H9 (cell line): ENCODE results near the gene TBC1D4. TPM values are rescaled to one million over a fixed set of nuclear protein-coding genes. Genes with fewer than 3 reads are reported as not detected.

Experiments used
- DNase-seq: peaks from one replicate; pipeline ENCODE4 v3.0.0-alpha.2; 2017
- H2AFZ ChIP-seq: one replicate; pipeline ENCODE4 v1.6.1; 2013; ENCODE audit warnings: mild to moderate bottlenecking, low read length, control low read depth, moderate library complexity
- H2AK5ac ChIP-seq: 2 replicates; pipeline ENCODE4 v1.6.1; 2013; ENCODE audit warnings: low read length, control low read depth, mixed read lengths; ENCODE audit not compliant: insufficient read length
- H2BK120ac ChIP-seq: one replicate; pipeline ENCODE4 v1.6.1; 2013; ENCODE audit warnings: low read depth, mild to moderate bottlenecking, low read length, control low read depth, inconsistent platforms; ENCODE audit not compliant: poor library complexity, severe bottlenecking
- H2BK12ac ChIP-seq: 2 replicates; pipeline ENCODE4 v1.6.1; 2013; ENCODE audit warnings: low read length, control low read depth, mixed read lengths, low read depth; ENCODE audit not compliant: insufficient read length
- H2BK15ac ChIP-seq: 2 replicates; pipeline ENCODE4 v1.6.1; 2013; ENCODE audit warnings: low read depth, low read length, control low read depth
- H2BK20ac ChIP-seq: one replicate; pipeline ENCODE4 v1.6.1; 2013; ENCODE audit warnings: low read depth, mild to moderate bottlenecking, low read length, control low read depth, inconsistent platforms; ENCODE audit not compliant: poor library complexity, severe bottlenecking
- H2BK5ac ChIP-seq: 2 replicates; pipeline ENCODE4 v1.6.1; 2013; ENCODE audit warnings: low read length, control low read depth, mixed read lengths; ENCODE audit not compliant: insufficient read length
- H3K14ac ChIP-seq: 2 replicates; pipeline ENCODE4 v1.6.1; 2013; ENCODE audit warnings: low read length, control low read depth; ENCODE audit not compliant: insufficient read depth
- H3K18ac ChIP-seq: 2 replicates; pipeline ENCODE4 v1.6.1; 2013; ENCODE audit warnings: low read depth, mild to moderate bottlenecking, mixed read lengths, low read length, control low read depth; ENCODE audit not compliant: insufficient read length
- H3K23ac ChIP-seq: 2 replicates; pipeline ENCODE4 v1.6.1; 2013; ENCODE audit warnings: low read length, control low read depth, mixed read lengths, low read depth; ENCODE audit not compliant: insufficient read length
- H3K23me2 ChIP-seq: 2 replicates; pipeline ENCODE4 v1.6.1; 2013; ENCODE audit warnings: low read depth, mild to moderate bottlenecking, mixed read lengths, low read length, control low read depth; ENCODE audit not compliant: insufficient read length, poor library complexity, severe bottlenecking
- H3K27ac ChIP-seq: 2 replicates; pipeline ENCODE4 v1.5.1; 2013; ENCODE audit warnings: low read length, control low read depth, mixed read lengths, low read depth; ENCODE audit not compliant: insufficient read length
- H3K27me3 ChIP-seq: 2 replicates; pipeline ENCODE4 v1.6.1; 2013; ENCODE audit warnings: low read length, control low read depth, inconsistent platforms; ENCODE audit not compliant: insufficient read depth
- H3K4ac ChIP-seq: 2 replicates; pipeline ENCODE4 v1.6.1; 2013; ENCODE audit warnings: low read depth, mild to moderate bottlenecking, control low read depth, inconsistent platforms, low read length, moderate library complexity
- H3K4me1 ChIP-seq: 2 replicates; pipeline ENCODE4 v1.6.1; 2013; ENCODE audit warnings: low read length, control low read depth, inconsistent platforms; ENCODE audit not compliant: insufficient read depth
- H3K4me2 ChIP-seq: 2 replicates; pipeline ENCODE4 v1.6.1; 2013; ENCODE audit warnings: low read length, control low read depth, mixed read lengths; ENCODE audit not compliant: insufficient read length, insufficient read depth
- H3K56ac ChIP-seq: 2 replicates; pipeline ENCODE4 v1.6.1; 2013; ENCODE audit warnings: low read depth, mild to moderate bottlenecking, mixed read lengths, low read length, control low read depth; ENCODE audit not compliant: insufficient read length
- H3K79me1 ChIP-seq: 2 replicates; pipeline ENCODE4 v1.6.1; 2013; ENCODE audit warnings: low read depth, mild to moderate bottlenecking, moderate library complexity, low read length, control low read depth, inconsistent platforms; ENCODE audit not compliant: insufficient read depth, poor library complexity, severe bottlenecking
- H3K79me2 ChIP-seq: 2 replicates; pipeline ENCODE4 v1.6.1; 2013; ENCODE audit warnings: low read length, control low read depth, inconsistent platforms; ENCODE audit not compliant: insufficient read depth
- H3K9ac ChIP-seq: 2 replicates; pipeline ENCODE4 v1.6.1; 2013; ENCODE audit warnings: low read length, control low read depth, mixed read lengths; ENCODE audit not compliant: insufficient read length; ENCODE audit errors: extremely low read depth
- H3K9me3 ChIP-seq: one replicate; pipeline ENCODE4 v1.6.1; 2013; ENCODE audit warnings: low read depth, low read length, inconsistent platforms; ENCODE audit not compliant: control insufficient read depth
- H3T11ph ChIP-seq: one replicate; pipeline ENCODE4 v1.6.1; 2013; ENCODE audit warnings: mild to moderate bottlenecking, low read length, control low read depth, inconsistent platforms
- H4K20me1 ChIP-seq: one replicate; pipeline ENCODE4 v1.6.1; 2013; ENCODE audit not compliant: control insufficient read depth, insufficient read length, insufficient read depth
- H4K5ac ChIP-seq: 2 replicates; pipeline ENCODE4 v1.6.1; 2013; ENCODE audit warnings: low read depth, mild to moderate bottlenecking, mixed read lengths, low read length, control low read depth; ENCODE audit not compliant: insufficient read length
- H4K8ac ChIP-seq: replicated peaks from 2 replicates; pipeline ENCODE4 v1.6.1; 2013; ENCODE audit warnings: low read length, control low read depth, mixed read lengths, low read depth; ENCODE audit not compliant: insufficient read length
- H4K91ac ChIP-seq: 2 replicates; pipeline ENCODE4 v1.6.1; 2013; ENCODE audit warnings: low read depth, mild to moderate bottlenecking, moderate library complexity, mixed read lengths, low read length, control low read depth; ENCODE audit not compliant: insufficient read length
- H3K27ac Mint-ChIP-seq, 3 experiments: 2 replicates in 2 of 3; 3 replicates in 1 of 3; pipeline ENCODE4 v1.8.0; 2020 to 2021; ENCODE audit warnings: mixed read lengths in 3 of 3, mild to moderate bottlenecking in 1 of 3, moderate library complexity in 1 of 3
- H3K27me3 Mint-ChIP-seq: 2 replicates; pipeline ENCODE4 v1.8.0; 2021; ENCODE audit warnings: low read depth, mild to moderate bottlenecking, moderate library complexity, mixed read lengths
- H3K36me3 Mint-ChIP-seq, 3 experiments: 2 replicates in 2 of 3; 3 replicates in 1 of 3; pipeline ENCODE4 v1.8.0; 2020 to 2021; ENCODE audit warnings: low read depth in 3 of 3, mixed read lengths in 3 of 3; ENCODE audit not compliant: insufficient read depth in 1 of 3
- H3K4me1 Mint-ChIP-seq, 2 experiments: 2 replicates each; pipeline ENCODE4 v1.8.0; 2020; ENCODE audit warnings: mixed read lengths in 2 of 2
- H3K4me3 Mint-ChIP-seq, 2 experiments: 2 replicates in 1 of 2; 3 replicates in 1 of 2; pipeline ENCODE4 v1.8.0; 2020 to 2021; ENCODE audit warnings: mild to moderate bottlenecking in 2 of 2, mixed read lengths in 2 of 2, moderate library complexity in 1 of 2
- H3K9me3 Mint-ChIP-seq, 2 experiments: 2 replicates in 1 of 2; 3 replicates in 1 of 2; pipeline ENCODE4 v1.8.0; 2020; ENCODE audit warnings: mild to moderate bottlenecking in 2 of 2, mixed read lengths in 2 of 2, moderate library complexity in 1 of 2
- CTCF ChIP-seq: fragments of 200-600 bp; sonication (generic); conservative IDR thresholded peaks from 3 replicates; pipeline ENCODE4 v1.8.0; 2021; ENCODE audit warnings: antibody characterized with exemption, mild to moderate bottlenecking
- WGBS: extraction: QIAGEN DNeasy Blood & Tissue Kit; methylation state at CpG from one replicate; pipeline ENCODE4 v1.1.7; 2013; ENCODE audit warnings: missing lambda C conversion rate, low lambda C conversion rate, mixed read lengths; ENCODE audit not compliant: insufficient read length; ENCODE audit errors: extremely low coverage; 5-methylcytosine and 5-hydroxymethylcytosine counted together
- total RNA-seq: library from RNA; stranded (reverse); gene quantifications from 2 replicates; pipeline ENCODE4 v1.2.1, GENCODE V29; 2021

The TBC1D4 gene
- total RNA-seq, 1 experiment from 2014 or later: 10.5 TPM

GRCh38 chr13:75512253-75512652, 30.3 kb upstream of the TBC1D4 start:
- no peak overlapping the region for H2BK5ac ChIP-seq
- no peaks in the 10 kb centered on the region; the same call in 1 of the 2 replicates for H3K27me3 ChIP-seq
- no peak overlapping the region for H4K91ac ChIP-seq
- H2BK20ac ChIP-seq: no peak overlapping the region
- no peaks in the 10 kb centered on the region for H3K4me1 ChIP-seq
- H3K9ac ChIP-seq: no peak overlapping the region
- no peak overlapping the region for H2BK12ac ChIP-seq
- no peak for TF ChIP-seq CTCF
- no peak overlapping the region for H3K4me3 Mint-ChIP-seq
- H3K9me3 ChIP-seq: no peaks in the 10 kb centered on the region
- no peak overlapping the region for H3K4ac ChIP-seq
- H3K23me2 ChIP-seq: no peaks in the 10 kb centered on the region
- H3K79me2 ChIP-seq: no peaks in the 10 kb centered on the region
- no peak overlapping the region for H3T11ph ChIP-seq
- no peak overlapping the region for H2BK15ac ChIP-seq
- no peaks in the 10 kb centered on the region for H4K20me1 ChIP-seq
- H4K5ac ChIP-seq: no peak overlapping the region
- DNase-seq: no peak
- no peak overlapping the region for H2BK120ac ChIP-seq
- no peak overlapping the region for H3K18ac ChIP-seq
- H3K4me1 Mint-ChIP-seq: no peaks in the 10 kb centered on the region
- no peak overlapping the region for H4K8ac ChIP-seq
- no peak overlapping the region for H2AK5ac ChIP-seq
- H2AFZ ChIP-seq: no peak overlapping the region
- H3K27ac Mint-ChIP-seq: no peak overlapping the region
- H3K14ac ChIP-seq: no peak overlapping the region
- H3K56ac ChIP-seq: no peak overlapping the region
- H3K27ac ChIP-seq: no peak overlapping the region
- H3K23ac ChIP-seq: no peak overlapping the region
- no CpG with 5 or more reads among the region's 3 CpGs for WGBS
- H3K36me3 Mint-ChIP-seq: no peaks in the 10 kb centered on the region
- H3K4me2 ChIP-seq: no peak overlapping the region
- H3K79me1 ChIP-seq: no peaks in the 10 kb centered on the region
- H3K27me3 Mint-ChIP-seq: no peaks in the 10 kb centered on the region
- no peaks in the 10 kb centered on the region for H3K9me3 Mint-ChIP-seq
